Fibroblast of the aortic adventitia (primary cell): Measurements from ENCODE around the gene GLT1D1. TPM values are rescaled to one million over a fixed set of nuclear protein-coding genes. Genes with fewer than 3 reads are reported as not detected.

Experiments used
- DNase-seq: peaks from one replicate; pipeline ENCODE4 v3.0.0-alpha.2; 2010; ENCODE audit warnings: low read depth
- H3K4me3 ChIP-seq: 2 replicates; pipeline ENCODE4 v1.5.1; 2011; ENCODE audit warnings: low read depth, mild to moderate bottlenecking, control low read depth, low read length, moderate library complexity
- total RNA-seq: library from RNA; depleted of rRNA; stranded (reverse); fragments of >200 nt; gene quantifications from 2 replicates; pipeline ENCODE4 v1.2.3, GENCODE V29; 2012; ENCODE audit warnings: low replicate concordance
- TF ChIP-seq, protein P1 (sequence below): IDR thresholded peaks from 2 replicates; pipeline ENCODE4 v1.5.1; 2011; ENCODE audit warnings: mild to moderate bottlenecking, low read length, control low read depth, inconsistent platforms; ENCODE audit not compliant: insufficient read depth

The GLT1D1 gene
- total RNA-seq, 1 donor = not detected

DNA sequence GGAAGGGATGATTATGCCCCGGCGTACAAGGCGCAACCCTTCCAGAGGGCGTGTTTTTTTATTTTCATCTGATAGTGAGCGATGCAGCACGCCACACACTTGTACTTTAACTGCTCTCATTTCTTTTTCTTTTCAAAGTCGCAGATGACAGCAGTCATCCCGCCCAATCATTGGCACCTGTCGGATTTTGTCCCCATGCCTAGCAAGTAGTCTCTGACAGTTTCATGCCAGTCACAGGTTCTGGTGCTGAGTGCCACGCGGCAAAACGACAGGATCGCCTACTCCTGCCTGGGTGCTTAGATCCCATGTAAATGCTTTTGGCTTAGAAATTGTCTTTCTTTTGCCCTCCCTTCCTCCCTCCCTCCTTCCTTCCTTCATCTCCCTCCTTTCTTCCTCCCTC, 117.7 kb downstream of the GLT1D1 start:
- no peak overlapping the region for H3K4me3 ChIP-seq
- no peak for DNase-seq
- TF ChIP-seq, protein P1, sequence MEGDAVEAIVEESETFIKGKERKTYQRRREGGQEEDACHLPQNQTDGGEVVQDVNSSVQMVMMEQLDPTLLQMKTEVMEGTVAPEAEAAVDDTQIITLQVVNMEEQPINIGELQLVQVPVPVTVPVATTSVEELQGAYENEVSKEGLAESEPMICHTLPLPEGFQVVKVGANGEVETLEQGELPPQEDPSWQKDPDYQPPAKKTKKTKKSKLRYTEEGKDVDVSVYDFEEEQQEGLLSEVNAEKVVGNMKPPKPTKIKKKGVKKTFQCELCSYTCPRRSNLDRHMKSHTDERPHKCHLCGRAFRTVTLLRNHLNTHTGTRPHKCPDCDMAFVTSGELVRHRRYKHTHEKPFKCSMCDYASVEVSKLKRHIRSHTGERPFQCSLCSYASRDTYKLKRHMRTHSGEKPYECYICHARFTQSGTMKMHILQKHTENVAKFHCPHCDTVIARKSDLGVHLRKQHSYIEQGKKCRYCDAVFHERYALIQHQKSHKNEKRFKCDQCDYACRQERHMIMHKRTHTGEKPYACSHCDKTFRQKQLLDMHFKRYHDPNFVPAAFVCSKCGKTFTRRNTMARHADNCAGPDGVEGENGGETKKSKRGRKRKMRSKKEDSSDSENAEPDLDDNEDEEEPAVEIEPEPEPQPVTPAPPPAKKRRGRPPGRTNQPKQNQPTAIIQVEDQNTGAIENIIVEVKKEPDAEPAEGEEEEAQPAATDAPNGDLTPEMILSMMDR = no peak

GRCh38 chr12:128971802-128972201, 118.5 kb downstream of the GLT1D1 start:
- no peak overlapping the region for H3K4me3 ChIP-seq
- no peak for DNase-seq
- TF ChIP-seq, protein P1 = no peak

DNA sequence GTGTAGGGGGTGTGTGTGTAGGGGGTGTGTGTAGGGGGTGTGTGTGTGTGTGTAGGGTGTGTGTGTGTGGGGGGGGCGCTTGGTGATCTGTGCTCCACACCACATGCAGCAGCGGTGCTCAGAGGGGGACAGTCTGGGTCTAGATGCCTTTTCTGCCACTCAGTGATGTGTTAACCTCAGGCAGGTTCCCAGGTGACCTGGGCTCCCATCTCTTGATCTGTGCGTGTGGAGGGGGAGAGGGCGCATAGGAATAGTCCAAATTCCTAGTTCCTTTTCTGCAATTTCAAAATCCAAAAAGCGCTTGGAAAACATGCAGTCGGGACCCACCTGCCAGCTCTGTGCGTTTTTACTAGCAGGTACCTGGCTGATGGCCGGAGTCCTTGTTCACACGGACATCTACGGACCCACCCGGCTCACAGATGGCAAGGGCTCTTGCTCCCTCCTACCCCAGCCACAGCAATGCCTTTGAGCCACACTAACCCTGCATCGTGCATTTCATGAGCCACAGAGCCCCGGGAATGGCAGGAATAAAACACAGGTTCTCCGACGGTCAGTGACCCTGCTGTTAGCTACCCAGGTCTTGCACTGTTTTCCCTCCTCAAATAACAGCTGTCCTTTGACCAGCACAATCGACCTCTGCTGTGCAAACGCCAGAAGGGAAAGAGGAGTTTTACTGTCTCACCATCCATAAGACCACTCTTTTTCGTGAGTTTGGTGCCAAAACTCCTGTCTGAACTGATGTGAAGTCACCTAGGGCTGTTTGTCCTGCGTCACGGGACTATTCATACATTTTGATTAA, 120.8 kb downstream of the GLT1D1 start:
- no peak for DNase-seq

GRCh38 chr12:128974881-128975280, 121.6 kb downstream of the GLT1D1 start:
- TF ChIP-seq, protein P1 = no peak
- H3K4me3 ChIP-seq = no peak overlapping the region
- DNase-seq = no peak

More for the DNA sequence above, 120.8 kb downstream of the GLT1D1 start:
- TF ChIP-seq, protein P1 = no peak
- no peak overlapping the region for H3K4me3 ChIP-seq

GRCh38 chr12:128976120-128976738, 123.0 kb downstream of the GLT1D1 start:
- DNase-seq = no peak
- H3K4me3 ChIP-seq = no peak overlapping the region
- TF ChIP-seq, protein P1 = no peak

DNA sequence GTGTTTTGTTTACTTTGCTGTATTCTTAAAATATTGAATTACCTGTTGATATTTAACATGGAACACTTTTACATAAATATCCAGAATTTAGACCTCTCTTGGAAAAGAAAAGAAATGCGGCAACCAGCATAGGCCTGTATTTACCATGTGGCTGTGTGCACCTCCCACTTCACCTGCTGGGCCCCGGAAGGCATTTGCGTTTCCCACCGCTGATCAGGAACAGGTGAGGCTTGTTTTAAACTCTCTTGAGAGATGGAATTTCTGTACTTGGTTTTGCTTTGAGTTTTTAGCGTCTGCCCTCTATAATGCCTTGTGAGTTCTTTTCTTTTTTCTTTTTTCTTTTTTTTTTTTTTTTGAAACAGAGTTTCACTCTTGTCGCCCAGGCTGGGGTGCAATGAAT, 124.2 kb downstream of the GLT1D1 start:
- no peak for DNase-seq
- TF ChIP-seq, protein P1 = no peak
- H3K4me3 ChIP-seq = no peak overlapping the region
